PC-9 (cell line): Measurements from ENCODE around the gene TMPRSS7.

Experiments
- EZH2 ChIP-seq: fragments of 200-600 bp; sonication (generic); IDR thresholded peaks from 2 replicates; pipeline ENCODE4 v1.8.0; 2017; ENCODE audit warnings: antibody characterized with exemption, low read depth
- TF ChIP-seq, protein P1 (sequence below): fragments of 200-600 bp; sonication (generic); conservative IDR thresholded peaks from 2 replicates; pipeline ENCODE4 v1.6.1; 2017; ENCODE audit warnings: mixed run types, antibody characterized with exemption, mild to moderate bottlenecking, moderate library complexity

DNA sequence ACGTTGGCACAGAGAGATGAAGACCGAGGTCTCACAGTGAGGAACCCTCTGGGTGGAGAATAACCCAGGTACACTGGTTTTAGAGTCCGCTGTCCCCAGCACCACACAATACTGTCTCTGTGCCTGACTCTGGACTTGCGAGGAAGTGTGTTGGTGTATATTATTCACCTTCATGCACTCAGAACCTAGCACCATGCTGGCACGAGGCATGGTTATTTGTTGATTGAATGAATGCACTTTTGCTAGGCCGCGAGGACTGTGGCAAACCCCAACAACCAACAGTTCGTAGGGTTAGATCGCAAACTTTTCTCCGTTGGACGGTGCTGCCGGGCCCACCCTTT lies 51.2 kb downstream of the TMPRSS7 start:
- TF ChIP-seq EZH2: no peak
- TF ChIP-seq, protein P1, sequence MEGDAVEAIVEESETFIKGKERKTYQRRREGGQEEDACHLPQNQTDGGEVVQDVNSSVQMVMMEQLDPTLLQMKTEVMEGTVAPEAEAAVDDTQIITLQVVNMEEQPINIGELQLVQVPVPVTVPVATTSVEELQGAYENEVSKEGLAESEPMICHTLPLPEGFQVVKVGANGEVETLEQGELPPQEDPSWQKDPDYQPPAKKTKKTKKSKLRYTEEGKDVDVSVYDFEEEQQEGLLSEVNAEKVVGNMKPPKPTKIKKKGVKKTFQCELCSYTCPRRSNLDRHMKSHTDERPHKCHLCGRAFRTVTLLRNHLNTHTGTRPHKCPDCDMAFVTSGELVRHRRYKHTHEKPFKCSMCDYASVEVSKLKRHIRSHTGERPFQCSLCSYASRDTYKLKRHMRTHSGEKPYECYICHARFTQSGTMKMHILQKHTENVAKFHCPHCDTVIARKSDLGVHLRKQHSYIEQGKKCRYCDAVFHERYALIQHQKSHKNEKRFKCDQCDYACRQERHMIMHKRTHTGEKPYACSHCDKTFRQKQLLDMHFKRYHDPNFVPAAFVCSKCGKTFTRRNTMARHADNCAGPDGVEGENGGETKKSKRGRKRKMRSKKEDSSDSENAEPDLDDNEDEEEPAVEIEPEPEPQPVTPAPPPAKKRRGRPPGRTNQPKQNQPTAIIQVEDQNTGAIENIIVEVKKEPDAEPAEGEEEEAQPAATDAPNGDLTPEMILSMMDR: no peak
